ENCODE results near the gene SPATA7. TPM values are rescaled to one million over a fixed set of nuclear protein-coding genes. Genes with fewer than 3 reads are reported as not detected.

The SPATA7 gene
- total and polyA plus RNA-seq, 2 experiments from 2014 or later: 16.5 to 17.8 TPM

- Histone ChIP-seq H3K4me3 (no peak overlapping the region), H4K20me1 (replicated peaks; ENCODE audit: insufficient read depth) (no peaks in the 10 kb centered on the region), H3K36me3 (ENCODE audit: insufficient read depth) (no peaks in the 10 kb centered on the region), H3K4me1 (ENCODE audit: insufficient read depth) (no peaks in the 10 kb centered on the region), H3K27me3 (ENCODE audit: insufficient read depth) (no peaks in the 10 kb centered on the region), H3K79me2 (replicated peaks; ENCODE audit: insufficient read depth) (no peaks in the 10 kb centered on the region), H3K4me2 (no peak overlapping the region), H3F3A (replicated peaks; ENCODE audit: low read depth) (no peaks in the 10 kb centered on the region), H2AFZ (no peak overlapping the region), H3K9me2 (ENCODE audit: insufficient read depth) (no peaks in the 10 kb centered on the region), H3K27ac (ENCODE audit: low read depth) (no peak overlapping the region)
- peaks cover 5% of the 10 kb centered on the region; the same call in 2 of the 3 replicates for H3K4me1 Mint-ChIP-seq
- TF ChIP-seq EZH2 (IDR thresholded peaks at IDR 0.05; ENCODE audit: low read depth, unreplicated experiment): no peak
- no peak for TF ChIP-seq JUNB (IDR thresholded peaks at IDR 0.05; ENCODE audit: unreplicated experiment)
- TF ChIP-seq EZH2phosphoT487 (IDR thresholded peaks at IDR 0.05; ENCODE audit: unreplicated experiment): no peak
- no peak for TF ChIP-seq STAT1 (IDR thresholded peaks at IDR 0.05; ENCODE audit: unreplicated experiment)
- TF ChIP-seq, protein P1, sequence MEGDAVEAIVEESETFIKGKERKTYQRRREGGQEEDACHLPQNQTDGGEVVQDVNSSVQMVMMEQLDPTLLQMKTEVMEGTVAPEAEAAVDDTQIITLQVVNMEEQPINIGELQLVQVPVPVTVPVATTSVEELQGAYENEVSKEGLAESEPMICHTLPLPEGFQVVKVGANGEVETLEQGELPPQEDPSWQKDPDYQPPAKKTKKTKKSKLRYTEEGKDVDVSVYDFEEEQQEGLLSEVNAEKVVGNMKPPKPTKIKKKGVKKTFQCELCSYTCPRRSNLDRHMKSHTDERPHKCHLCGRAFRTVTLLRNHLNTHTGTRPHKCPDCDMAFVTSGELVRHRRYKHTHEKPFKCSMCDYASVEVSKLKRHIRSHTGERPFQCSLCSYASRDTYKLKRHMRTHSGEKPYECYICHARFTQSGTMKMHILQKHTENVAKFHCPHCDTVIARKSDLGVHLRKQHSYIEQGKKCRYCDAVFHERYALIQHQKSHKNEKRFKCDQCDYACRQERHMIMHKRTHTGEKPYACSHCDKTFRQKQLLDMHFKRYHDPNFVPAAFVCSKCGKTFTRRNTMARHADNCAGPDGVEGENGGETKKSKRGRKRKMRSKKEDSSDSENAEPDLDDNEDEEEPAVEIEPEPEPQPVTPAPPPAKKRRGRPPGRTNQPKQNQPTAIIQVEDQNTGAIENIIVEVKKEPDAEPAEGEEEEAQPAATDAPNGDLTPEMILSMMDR (conservative IDR thresholded peaks at IDR 0.05; ENCODE audit: low read depth in 2 of 2): no peak
- no peak for TF ChIP-seq ZNF114 (CRISPR knock-in tag; IDR thresholded peaks at IDR 0.05)
- no peak for TF ChIP-seq ZNF462 (CRISPR knock-in tag; IDR thresholded peaks at IDR 0.05)
- TF ChIP-seq POLR2AphosphoS5 (IDR thresholded peaks at IDR 0.05; ENCODE audit: low read depth): no peak
- no peak for TF ChIP-seq NANOG (IDR thresholded peaks at IDR 0.05; ENCODE audit: borderline replicate concordance)
- TF ChIP-seq, protein P2, sequence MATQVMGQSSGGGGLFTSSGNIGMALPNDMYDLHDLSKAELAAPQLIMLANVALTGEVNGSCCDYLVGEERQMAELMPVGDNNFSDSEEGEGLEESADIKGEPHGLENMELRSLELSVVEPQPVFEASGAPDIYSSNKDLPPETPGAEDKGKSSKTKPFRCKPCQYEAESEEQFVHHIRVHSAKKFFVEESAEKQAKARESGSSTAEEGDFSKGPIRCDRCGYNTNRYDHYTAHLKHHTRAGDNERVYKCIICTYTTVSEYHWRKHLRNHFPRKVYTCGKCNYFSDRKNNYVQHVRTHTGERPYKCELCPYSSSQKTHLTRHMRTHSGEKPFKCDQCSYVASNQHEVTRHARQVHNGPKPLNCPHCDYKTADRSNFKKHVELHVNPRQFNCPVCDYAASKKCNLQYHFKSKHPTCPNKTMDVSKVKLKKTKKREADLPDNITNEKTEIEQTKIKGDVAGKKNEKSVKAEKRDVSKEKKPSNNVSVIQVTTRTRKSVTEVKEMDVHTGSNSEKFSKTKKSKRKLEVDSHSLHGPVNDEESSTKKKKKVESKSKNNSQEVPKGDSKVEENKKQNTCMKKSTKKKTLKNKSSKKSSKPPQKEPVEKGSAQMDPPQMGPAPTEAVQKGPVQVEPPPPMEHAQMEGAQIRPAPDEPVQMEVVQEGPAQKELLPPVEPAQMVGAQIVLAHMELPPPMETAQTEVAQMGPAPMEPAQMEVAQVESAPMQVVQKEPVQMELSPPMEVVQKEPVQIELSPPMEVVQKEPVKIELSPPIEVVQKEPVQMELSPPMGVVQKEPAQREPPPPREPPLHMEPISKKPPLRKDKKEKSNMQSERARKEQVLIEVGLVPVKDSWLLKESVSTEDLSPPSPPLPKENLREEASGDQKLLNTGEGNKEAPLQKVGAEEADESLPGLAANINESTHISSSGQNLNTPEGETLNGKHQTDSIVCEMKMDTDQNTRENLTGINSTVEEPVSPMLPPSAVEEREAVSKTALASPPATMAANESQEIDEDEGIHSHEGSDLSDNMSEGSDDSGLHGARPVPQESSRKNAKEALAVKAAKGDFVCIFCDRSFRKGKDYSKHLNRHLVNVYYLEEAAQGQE (IDR thresholded peaks at IDR 0.05; ENCODE audit: unreplicated experiment): no peak
- no peak for TF ChIP-seq ZNF331 (CRISPR knock-in tag; IDR thresholded peaks at IDR 0.05; ENCODE audit: low read depth)
- no peak for TF ChIP-seq CREB1 (CRISPR knock-in tag; IDR thresholded peaks at IDR 0.05; ENCODE audit: low read depth)
- TF ChIP-seq, protein P3, sequence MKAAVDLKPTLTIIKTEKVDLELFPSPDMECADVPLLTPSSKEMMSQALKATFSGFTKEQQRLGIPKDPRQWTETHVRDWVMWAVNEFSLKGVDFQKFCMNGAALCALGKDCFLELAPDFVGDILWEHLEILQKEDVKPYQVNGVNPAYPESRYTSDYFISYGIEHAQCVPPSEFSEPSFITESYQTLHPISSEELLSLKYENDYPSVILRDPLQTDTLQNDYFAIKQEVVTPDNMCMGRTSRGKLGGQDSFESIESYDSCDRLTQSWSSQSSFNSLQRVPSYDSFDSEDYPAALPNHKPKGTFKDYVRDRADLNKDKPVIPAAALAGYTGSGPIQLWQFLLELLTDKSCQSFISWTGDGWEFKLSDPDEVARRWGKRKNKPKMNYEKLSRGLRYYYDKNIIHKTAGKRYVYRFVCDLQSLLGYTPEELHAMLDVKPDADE (IDR thresholded peaks at IDR 0.05): no peak
- no peaks in the 10 kb centered on the region for H3K36me3 Mint-ChIP-seq (ENCODE audit: low read depth)
- no peak overlapping the region for H3K4me3 Mint-ChIP-seq
- H3K27ac Mint-ChIP-seq: no peak overlapping the region
- DNase-seq (ENCODE audit: low spot score) (no peak), ATAC-seq (no peak)
- H3K9me3 Mint-ChIP-seq: no peaks in the 10 kb centered on the region
- peaks cover 2% of the 10 kb centered on the region for H3K27me3 Mint-ChIP-seq (ENCODE audit: insufficient read depth, low read depth, poor library complexity)
These were observed 39.1 kb downstream of the SPATA7 start for GRCh38 chr14:88424573-88424972.

All from GM23338 (cell line).